ENCODE measurements around the gene EXOG.

DNA sequence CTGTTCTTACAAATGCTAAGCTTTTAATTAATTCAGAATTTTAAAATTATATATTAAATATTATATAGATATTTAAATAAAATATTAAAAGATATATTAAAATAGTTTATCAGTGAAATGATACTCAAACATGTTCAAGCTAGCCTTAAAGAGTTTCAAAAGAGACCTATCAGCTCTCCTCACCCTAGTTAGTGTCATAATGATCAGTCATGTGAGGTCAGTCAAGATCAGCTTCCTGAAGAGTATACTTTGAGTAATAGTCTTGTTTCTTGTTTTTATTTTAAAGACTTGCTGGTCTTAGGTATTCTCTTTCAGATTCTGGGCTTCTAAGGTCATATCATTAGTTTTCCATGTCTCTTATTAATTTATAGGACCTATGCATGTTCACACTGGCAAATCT, 14.5 kb downstream of the EXOG start:
- no peak for TF ChIP-seq EZH2 (IDR thresholded peaks at IDR 0.05; ENCODE audit: borderline replicate concordance, insufficient read depth, low read length, poor library complexity, severe bottlenecking)
- TF ChIP-seq, protein P1, sequence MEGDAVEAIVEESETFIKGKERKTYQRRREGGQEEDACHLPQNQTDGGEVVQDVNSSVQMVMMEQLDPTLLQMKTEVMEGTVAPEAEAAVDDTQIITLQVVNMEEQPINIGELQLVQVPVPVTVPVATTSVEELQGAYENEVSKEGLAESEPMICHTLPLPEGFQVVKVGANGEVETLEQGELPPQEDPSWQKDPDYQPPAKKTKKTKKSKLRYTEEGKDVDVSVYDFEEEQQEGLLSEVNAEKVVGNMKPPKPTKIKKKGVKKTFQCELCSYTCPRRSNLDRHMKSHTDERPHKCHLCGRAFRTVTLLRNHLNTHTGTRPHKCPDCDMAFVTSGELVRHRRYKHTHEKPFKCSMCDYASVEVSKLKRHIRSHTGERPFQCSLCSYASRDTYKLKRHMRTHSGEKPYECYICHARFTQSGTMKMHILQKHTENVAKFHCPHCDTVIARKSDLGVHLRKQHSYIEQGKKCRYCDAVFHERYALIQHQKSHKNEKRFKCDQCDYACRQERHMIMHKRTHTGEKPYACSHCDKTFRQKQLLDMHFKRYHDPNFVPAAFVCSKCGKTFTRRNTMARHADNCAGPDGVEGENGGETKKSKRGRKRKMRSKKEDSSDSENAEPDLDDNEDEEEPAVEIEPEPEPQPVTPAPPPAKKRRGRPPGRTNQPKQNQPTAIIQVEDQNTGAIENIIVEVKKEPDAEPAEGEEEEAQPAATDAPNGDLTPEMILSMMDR (IDR thresholded peaks at IDR 0.05; ENCODE audit: poor library complexity, severe bottlenecking): no peak
- TF ChIP-seq TAF1 (IDR thresholded peaks at IDR 0.05; ENCODE audit: low read depth): no peak
- TF ChIP-seq, protein P2, sequence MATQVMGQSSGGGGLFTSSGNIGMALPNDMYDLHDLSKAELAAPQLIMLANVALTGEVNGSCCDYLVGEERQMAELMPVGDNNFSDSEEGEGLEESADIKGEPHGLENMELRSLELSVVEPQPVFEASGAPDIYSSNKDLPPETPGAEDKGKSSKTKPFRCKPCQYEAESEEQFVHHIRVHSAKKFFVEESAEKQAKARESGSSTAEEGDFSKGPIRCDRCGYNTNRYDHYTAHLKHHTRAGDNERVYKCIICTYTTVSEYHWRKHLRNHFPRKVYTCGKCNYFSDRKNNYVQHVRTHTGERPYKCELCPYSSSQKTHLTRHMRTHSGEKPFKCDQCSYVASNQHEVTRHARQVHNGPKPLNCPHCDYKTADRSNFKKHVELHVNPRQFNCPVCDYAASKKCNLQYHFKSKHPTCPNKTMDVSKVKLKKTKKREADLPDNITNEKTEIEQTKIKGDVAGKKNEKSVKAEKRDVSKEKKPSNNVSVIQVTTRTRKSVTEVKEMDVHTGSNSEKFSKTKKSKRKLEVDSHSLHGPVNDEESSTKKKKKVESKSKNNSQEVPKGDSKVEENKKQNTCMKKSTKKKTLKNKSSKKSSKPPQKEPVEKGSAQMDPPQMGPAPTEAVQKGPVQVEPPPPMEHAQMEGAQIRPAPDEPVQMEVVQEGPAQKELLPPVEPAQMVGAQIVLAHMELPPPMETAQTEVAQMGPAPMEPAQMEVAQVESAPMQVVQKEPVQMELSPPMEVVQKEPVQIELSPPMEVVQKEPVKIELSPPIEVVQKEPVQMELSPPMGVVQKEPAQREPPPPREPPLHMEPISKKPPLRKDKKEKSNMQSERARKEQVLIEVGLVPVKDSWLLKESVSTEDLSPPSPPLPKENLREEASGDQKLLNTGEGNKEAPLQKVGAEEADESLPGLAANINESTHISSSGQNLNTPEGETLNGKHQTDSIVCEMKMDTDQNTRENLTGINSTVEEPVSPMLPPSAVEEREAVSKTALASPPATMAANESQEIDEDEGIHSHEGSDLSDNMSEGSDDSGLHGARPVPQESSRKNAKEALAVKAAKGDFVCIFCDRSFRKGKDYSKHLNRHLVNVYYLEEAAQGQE (IDR thresholded peaks at IDR 0.05; ENCODE audit: borderline replicate concordance): no peak
- TF ChIP-seq EP300 (conservative IDR thresholded peaks at IDR 0.05; ENCODE audit: poor library complexity, severe bottlenecking): no peak
- no peak for TF ChIP-seq POLR2AphosphoS5 (IDR thresholded peaks at IDR 0.05)
- no peak for TF ChIP-seq MXI1 (conservative IDR thresholded peaks at IDR 0.05; ENCODE audit: poor library complexity, severe bottlenecking)
